HepG2 (cell line): ENCODE data around the gene DDX50. TPM values are rescaled to one million over a fixed set of nuclear protein-coding genes. Genes with fewer than 3 reads are reported as not detected.
A peak's percentile ranks its signal among the peaks of the same experiment; 100 is the strongest.

Source experiments
- ARNT2 ChIP-seq: sonication (generic); formaldehyde crosslinking; IDR thresholded peaks from 2 replicates; pipeline ENCODE4 v1.8.0; 2022; ENCODE audit warnings: mild to moderate bottlenecking, low read depth, missing genetic modification reagents, moderate library complexity
- BCL6 ChIP-seq: IDR thresholded peaks from 2 replicates; pipeline ENCODE4 v1.6.1; 2016; ENCODE audit warnings: missing genetic modification reagents, missing compliant biosample characterization
- CAMTA2 ChIP-seq: sonication (generic); formaldehyde crosslinking; IDR thresholded peaks from 2 replicates; pipeline ENCODE4 v1.4.0; 2020; ENCODE audit warnings: mild to moderate bottlenecking, missing genetic modification reagents, borderline replicate concordance
- CC2D1A ChIP-seq: sonication (generic); formaldehyde crosslinking; IDR thresholded peaks from 2 replicates; pipeline ENCODE4 v1.8.1; 2023; ENCODE audit warnings: mild to moderate bottlenecking, missing genetic modification reagents
- CHD4 ChIP-seq: fragments of 200-600 bp; sonication (generic); IDR thresholded peaks from 2 replicates; pipeline ENCODE4 v1.7.0; 2017; ENCODE audit warnings: mild to moderate bottlenecking, low read length, borderline replicate concordance
- ELF1 ChIP-seq: sonication (generic); formaldehyde crosslinking; IDR thresholded peaks from 2 replicates; pipeline ENCODE4 v1.4.0; 2020; ENCODE audit warnings: missing genetic modification reagents
- FOXJ3 ChIP-seq: sonication (generic); formaldehyde crosslinking; IDR thresholded peaks from 2 replicates; pipeline ENCODE4 v1.4.0; 2020; ENCODE audit warnings: missing genetic modification reagents, mild to moderate bottlenecking, borderline replicate concordance
- HOXA3 ChIP-seq: sonication (generic); formaldehyde crosslinking; IDR thresholded peaks from 2 replicates; pipeline ENCODE4 v1.5.0; 2020; ENCODE audit warnings: missing genetic modification reagents
- JARID2 ChIP-seq: sonication (generic); formaldehyde crosslinking; IDR thresholded peaks from 2 replicates; pipeline ENCODE4 v1.8.1; 2023; ENCODE audit warnings: missing genetic modification reagents, inconsistent platforms; ENCODE audit not compliant: insufficient replicate concordance
- KAT7 ChIP-seq: IDR thresholded peaks from 2 replicates; pipeline ENCODE4 v1.6.1; 2018; ENCODE audit warnings: borderline replicate concordance, missing compliant biosample characterization
- KDM4B ChIP-seq: sonication (generic); formaldehyde crosslinking; IDR thresholded peaks from 2 replicates; pipeline ENCODE4 v1.4.0; 2020; ENCODE audit warnings: missing genetic modification reagents
- MED13 ChIP-seq: sonication (generic); formaldehyde crosslinking; IDR thresholded peaks from 2 replicates; pipeline ENCODE4 v1.5.0; 2020; ENCODE audit warnings: missing genetic modification reagents
- PHF20 ChIP-seq: sonication (generic); formaldehyde crosslinking; IDR thresholded peaks from 2 replicates; pipeline ENCODE4 v1.5.0; 2020; ENCODE audit warnings: mild to moderate bottlenecking, missing genetic modification reagents
- PHF21A ChIP-seq: sonication (generic); formaldehyde crosslinking; IDR thresholded peaks from 2 replicates; pipeline ENCODE4 v1.5.0; 2020; ENCODE audit warnings: mild to moderate bottlenecking, missing genetic modification reagents
- PRPF4 ChIP-seq: fragments of 200-400 bp; formaldehyde crosslinking; IDR thresholded peaks from 2 replicates; pipeline ENCODE4 v1.6.1; 2016; ENCODE audit warnings: low read length, low read depth; ENCODE audit not compliant: poor library complexity, severe bottlenecking
- RAD51 ChIP-seq: fragments of 450-650 bp; IDR thresholded peaks from 2 replicates; pipeline ENCODE4 v1.6.1; 2016; ENCODE audit warnings: borderline replicate concordance
- SIX4 ChIP-seq: sonication (generic); formaldehyde crosslinking; IDR thresholded peaks from 2 replicates; pipeline ENCODE4 v1.4.0; 2020; ENCODE audit warnings: missing genetic modification reagents
- SMAD3 ChIP-seq: sonication (generic); formaldehyde crosslinking; IDR thresholded peaks from 2 replicates; pipeline ENCODE4 v1.4.0; 2020; ENCODE audit warnings: missing genetic modification reagents
- SNAPC2 ChIP-seq: sonication (generic); formaldehyde crosslinking; IDR thresholded peaks from 2 replicates; pipeline ENCODE4 v1.8.1; 2022; ENCODE audit warnings: mild to moderate bottlenecking, missing genetic modification reagents
- SP140L ChIP-seq: sonication (generic); formaldehyde crosslinking; IDR thresholded peaks from 2 replicates; pipeline ENCODE4 v1.4.0; 2020; ENCODE audit warnings: missing genetic modification reagents, borderline replicate concordance
- ZBTB38 ChIP-seq: sonication (generic); formaldehyde crosslinking; IDR thresholded peaks from 2 replicates; pipeline ENCODE4 v1.5.1; 2020; ENCODE audit warnings: mild to moderate bottlenecking, missing genetic modification reagents
- ZMYM3 ChIP-seq: sonication (generic); formaldehyde crosslinking; IDR thresholded peaks from 2 replicates; pipeline ENCODE4 v1.5.1; 2020; ENCODE audit warnings: mild to moderate bottlenecking, missing genetic modification reagents
- ZNF230 ChIP-seq: sonication (generic); formaldehyde crosslinking; IDR thresholded peaks from 2 replicates; pipeline ENCODE4 v1.4.0; 2020; ENCODE audit warnings: mild to moderate bottlenecking, missing genetic modification reagents
- ZNF282 ChIP-seq: fragments of 450-650 bp; IDR thresholded peaks from 2 replicates; pipeline ENCODE4 v1.6.1; 2018; ENCODE audit not compliant: partially characterized antibody
- ZNF331 ChIP-seq: sonication (generic); formaldehyde crosslinking; IDR thresholded peaks from 2 replicates; pipeline ENCODE4 v1.4.0; 2020; ENCODE audit warnings: missing genetic modification reagents
- ZNF644 ChIP-seq: IDR thresholded peaks from 2 replicates; pipeline ENCODE4 v1.6.1; 2016; ENCODE audit warnings: low read depth
- ZNF720 ChIP-seq: sonication (generic); formaldehyde crosslinking; IDR thresholded peaks from 2 replicates; pipeline ENCODE4 v1.4.0; 2020; ENCODE audit warnings: missing genetic modification reagents
- polyA plus RNA-seq, 8 experiments: library from polyadenylated mRNA; depleted of rRNA in 3 of 8; stranded (reverse) in 7 of 8; unstranded in 1 of 8; fragments of >200 nt; fragmentation: Illumina TruSeq in 4 of 8; extraction: Trizol in 4 of 8; gene quantifications; 2 replicates each; pipeline versions ENCODE4 v1.2.1 to v1.2.3, GENCODE V29; 2011 to 2016; ENCODE audit warnings: low read depth in 4 of 8, missing spikeins in 1 of 8, mixed read lengths in 1 of 8; ENCODE audit not compliant: insufficient read depth in 1 of 8
- total RNA-seq, 5 experiments: library from RNA; depleted of rRNA; stranded (reverse); fragments of >200 nt; fragmentation: Illumina TruSeq; extraction: Trizol; gene quantifications; 2 replicates each; pipeline ENCODE4 v1.2.3, GENCODE V29; 2016; ENCODE audit warnings: low read depth in 1 of 5
- TF ChIP-seq, protein P1 (sequence below): sonication (generic); formaldehyde crosslinking; IDR thresholded peaks from 2 replicates; pipeline ENCODE4 v1.5.0; 2020; ENCODE audit warnings: mild to moderate bottlenecking, missing genetic modification reagents
- TF ChIP-seq, protein P2 (sequence below): sonication (generic); formaldehyde crosslinking; IDR thresholded peaks from 2 replicates; pipeline ENCODE4 v1.4.0; 2020; ENCODE audit warnings: mild to moderate bottlenecking, missing genetic modification reagents
- TF ChIP-seq, protein P3 (sequence below): IDR thresholded peaks from 2 replicates; pipeline ENCODE4 v1.6.1; 2016; ENCODE audit warnings: missing genetic modification reagents, missing compliant biosample characterization

DDX50 gene
- total and polyA plus RNA-seq, 2 of the 13 experiments (the other 11 are each of a cell fraction or from before 2014, with no cell fraction given) = 19.0 to 38.2 TPM

DNA sequence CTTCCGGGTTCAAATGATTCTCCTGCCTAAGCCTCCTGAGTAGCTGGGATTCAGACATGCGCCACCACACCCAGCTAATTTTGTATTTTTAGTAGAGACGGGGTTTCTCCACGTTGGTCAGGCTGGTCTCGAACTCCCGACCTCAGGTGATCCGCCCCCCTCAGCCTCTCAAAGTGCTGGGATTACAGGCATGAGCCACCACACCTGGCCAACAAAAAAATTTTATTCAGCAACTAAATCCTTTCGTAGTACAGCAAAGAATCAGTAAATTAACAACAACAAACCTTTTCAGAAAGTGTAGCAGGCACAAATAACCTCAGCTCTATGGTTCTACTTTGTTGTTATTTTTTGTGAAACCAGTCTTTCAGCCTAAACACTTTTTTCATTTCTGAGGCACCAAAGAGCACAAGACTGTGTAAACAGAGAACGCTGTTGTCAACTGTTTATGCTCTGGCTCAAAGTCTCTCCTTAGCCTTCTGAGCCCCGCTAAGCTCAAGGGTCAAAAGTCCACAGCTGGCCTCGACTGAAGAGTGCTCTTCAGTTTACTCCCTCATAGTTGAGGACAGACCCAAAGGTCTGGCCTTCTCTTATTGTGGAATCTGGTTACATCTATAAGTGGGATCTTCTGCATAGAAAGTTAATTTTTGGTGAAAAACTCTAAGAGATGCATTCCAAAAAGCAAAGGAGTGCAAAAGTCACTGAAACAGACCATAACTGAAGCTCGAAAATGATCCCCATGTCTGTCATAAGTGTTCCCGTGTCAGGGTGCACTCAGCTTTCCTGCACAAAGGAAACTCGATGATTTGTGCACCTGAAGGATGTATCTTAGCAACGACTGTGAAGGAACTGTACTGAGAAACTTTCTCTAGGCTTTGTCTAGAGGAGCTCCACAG, 24.6 kb upstream of the DDX50 start (continued):
- TF ChIP-seq ZNF282 (no peak), SNAPC2 (CRISPR knock-in tag) (peak; percentile 57; the same call in 1 of the 2 replicates), CHD4 (peak; percentile 84; the same call in 1 of the 2 replicates), MED13 (CRISPR knock-in tag) (no peak), RAD51 (no peak), PRPF4 (no peak), ZNF720 (CRISPR knock-in tag) (no peak), FOXJ3 (CRISPR knock-in tag) (peak; percentile 98), CC2D1A (CRISPR knock-in tag) (no peak), ARNT2 (0 out of 2 replicates have a peak, but pooled peaks have one; percentile 50), SMAD3 (peak; percentile 55; the same call in 1 of the 2 replicates), PHF21A (peak; percentile 88), BCL6 (CRISPR knock-in tag) (peak; percentile 76), HOXA3 (CRISPR knock-in tag) (peak; percentile 78), SIX4 (CRISPR knock-in tag) (peak; percentile 76; the same call in 1 of the 2 replicates), CAMTA2 (CRISPR knock-in tag) (no peak), JARID2 (CRISPR knock-in tag) (peak; percentile 71), KDM4B (CRISPR knock-in tag) (peak; percentile 74), ZNF331 (CRISPR knock-in tag) (peak; percentile 86), SP140L (0 out of 2 replicates have a peak, but pooled peaks have one; percentile 33), ZNF230 (no peak), ZNF644 (CRISPR knock-in tag) (peak; percentile 88), PHF20 (CRISPR knock-in tag) (no peak), KAT7 (CRISPR knock-in tag) (no peak), ZMYM3 (CRISPR knock-in tag) (peak; percentile 85), ELF1 (no peak), ZBTB38 (no peak)
- TF ChIP-seq, protein P1, sequence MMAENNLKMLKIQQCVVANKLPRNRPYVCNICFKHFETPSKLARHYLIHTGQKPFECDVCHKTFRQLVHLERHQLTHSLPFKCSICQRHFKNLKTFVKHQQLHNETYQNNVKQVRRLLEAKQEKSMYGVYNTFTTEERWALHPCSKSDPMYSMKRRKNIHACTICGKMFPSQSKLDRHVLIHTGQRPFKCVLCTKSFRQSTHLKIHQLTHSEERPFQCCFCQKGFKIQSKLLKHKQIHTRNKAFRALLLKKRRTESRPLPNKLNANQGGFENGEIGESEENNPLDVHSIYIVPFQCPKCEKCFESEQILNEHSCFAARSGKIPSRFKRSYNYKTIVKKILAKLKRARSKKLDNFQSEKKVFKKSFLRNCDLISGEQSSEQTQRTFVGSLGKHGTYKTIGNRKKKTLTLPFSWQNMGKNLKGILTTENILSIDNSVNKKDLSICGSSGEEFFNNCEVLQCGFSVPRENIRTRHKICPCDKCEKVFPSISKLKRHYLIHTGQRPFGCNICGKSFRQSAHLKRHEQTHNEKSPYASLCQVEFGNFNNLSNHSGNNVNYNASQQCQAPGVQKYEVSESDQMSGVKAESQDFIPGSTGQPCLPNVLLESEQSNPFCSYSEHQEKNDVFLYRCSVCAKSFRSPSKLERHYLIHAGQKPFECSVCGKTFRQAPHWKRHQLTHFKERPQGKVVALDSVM (CRISPR knock-in tag) = peak; percentile 45; the same call in 1 of the 2 replicates
- TF ChIP-seq, protein P2, sequence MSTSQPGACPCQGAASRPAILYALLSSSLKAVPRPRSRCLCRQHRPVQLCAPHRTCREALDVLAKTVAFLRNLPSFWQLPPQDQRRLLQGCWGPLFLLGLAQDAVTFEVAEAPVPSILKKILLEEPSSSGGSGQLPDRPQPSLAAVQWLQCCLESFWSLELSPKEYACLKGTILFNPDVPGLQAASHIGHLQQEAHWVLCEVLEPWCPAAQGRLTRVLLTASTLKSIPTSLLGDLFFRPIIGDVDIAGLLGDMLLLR = no peak
- TF ChIP-seq, protein P3, sequence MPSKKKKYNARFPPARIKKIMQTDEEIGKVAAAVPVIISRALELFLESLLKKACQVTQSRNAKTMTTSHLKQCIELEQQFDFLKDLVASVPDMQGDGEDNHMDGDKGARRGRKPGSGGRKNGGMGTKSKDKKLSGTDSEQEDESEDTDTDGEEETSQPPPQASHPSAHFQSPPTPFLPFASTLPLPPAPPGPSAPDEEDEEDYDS = peak; percentile 72
